ENCODE results near the gene PLPPR5.

Gene PLPPR5

GRCh38 chr1:98923667-98924066, 81.0 kb downstream of the PLPPR5 start:
- Histone ChIP-seq H3K36me3 (ENCODE audit: control insufficient read depth in 2 of 2, insufficient read depth in 1 of 2, low read length in 2 of 2) (no peaks in the 10 kb centered on the region), H3K4me3 (ENCODE audit: low read depth, low read length) (no peak overlapping the region), H3K4me1 (ENCODE audit: control insufficient read depth, insufficient read depth, low read length) (no peaks in the 10 kb centered on the region), H3K27ac (ENCODE audit: extremely low read depth, low read depth, low read length) (no peak overlapping the region), H3K9me3 (ENCODE audit: control insufficient read depth, insufficient read depth, low read depth, low read length) (no peaks in the 10 kb centered on the region)
- ChIA-PET POLR2A (no interaction called here), CTCF (no interaction called here)
- TF ChIP-seq ZNF660 (tag by site-specific recombination; IDR thresholded peaks at IDR 0.05) (no peak), ZNF518A (tag by site-specific recombination; conservative IDR thresholded peaks at IDR 0.05; ENCODE audit: low read depth) (no peak), ZNF596 (tag by site-specific recombination; IDR thresholded peaks at IDR 0.05) (no peak), ZNF26 (tag by site-specific recombination; IDR thresholded peaks at IDR 0.05) (no peak), ZNF626 (tag by site-specific recombination; IDR thresholded peaks at IDR 0.05) (no peak), ZSCAN30 (tag by site-specific recombination; IDR thresholded peaks at IDR 0.05) (no peak), ZNF391 (tag by site-specific recombination; IDR thresholded peaks at IDR 0.05; ENCODE audit: borderline replicate concordance, low read depth) (no peak), ZBTB6 (tag by site-specific recombination; IDR thresholded peaks at IDR 0.05) (no peak), ZNF37A (tag by site-specific recombination; IDR thresholded peaks at IDR 0.05) (no peak), ZNF214 (tag by site-specific recombination; IDR thresholded peaks at IDR 0.05; ENCODE audit: borderline replicate concordance) (no peak), ZBTB10 (tag by site-specific recombination; IDR thresholded peaks at IDR 0.05) (no peak), KLF9 (tag by site-specific recombination; IDR thresholded peaks at IDR 0.05; ENCODE audit: low read depth) (no peak), ZNF10 (tag by site-specific recombination; IDR thresholded peaks at IDR 0.05) (no peak), ZNF221 (tag by site-specific recombination; IDR thresholded peaks at IDR 0.05; ENCODE audit: borderline replicate concordance) (no peak), ZNF747 (tag by site-specific recombination; IDR thresholded peaks at IDR 0.05) (no peak), ZNF560 (tag by site-specific recombination; IDR thresholded peaks at IDR 0.05; ENCODE audit: borderline replicate concordance) (no peak), ZNF114 (tag by site-specific recombination; IDR thresholded peaks at IDR 0.05) (no peak), ZNF211 (tag by site-specific recombination; IDR thresholded peaks at IDR 0.05; ENCODE audit: low read depth) (no peak)
- TF ChIP-seq, protein P1, sequence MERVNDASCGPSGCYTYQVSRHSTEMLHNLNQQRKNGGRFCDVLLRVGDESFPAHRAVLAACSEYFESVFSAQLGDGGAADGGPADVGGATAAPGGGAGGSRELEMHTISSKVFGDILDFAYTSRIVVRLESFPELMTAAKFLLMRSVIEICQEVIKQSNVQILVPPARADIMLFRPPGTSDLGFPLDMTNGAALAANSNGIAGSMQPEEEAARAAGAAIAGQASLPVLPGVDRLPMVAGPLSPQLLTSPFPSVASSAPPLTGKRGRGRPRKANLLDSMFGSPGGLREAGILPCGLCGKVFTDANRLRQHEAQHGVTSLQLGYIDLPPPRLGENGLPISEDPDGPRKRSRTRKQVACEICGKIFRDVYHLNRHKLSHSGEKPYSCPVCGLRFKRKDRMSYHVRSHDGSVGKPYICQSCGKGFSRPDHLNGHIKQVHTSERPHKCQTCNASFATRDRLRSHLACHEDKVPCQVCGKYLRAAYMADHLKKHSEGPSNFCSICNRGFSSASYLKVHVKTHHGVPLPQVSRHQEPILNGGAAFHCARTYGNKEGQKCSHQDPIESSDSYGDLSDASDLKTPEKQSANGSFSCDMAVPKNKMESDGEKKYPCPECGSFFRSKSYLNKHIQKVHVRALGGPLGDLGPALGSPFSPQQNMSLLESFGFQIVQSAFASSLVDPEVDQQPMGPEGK (tag by site-specific recombination; IDR thresholded peaks at IDR 0.05), result no peak
- TF ChIP-seq, protein P2, sequence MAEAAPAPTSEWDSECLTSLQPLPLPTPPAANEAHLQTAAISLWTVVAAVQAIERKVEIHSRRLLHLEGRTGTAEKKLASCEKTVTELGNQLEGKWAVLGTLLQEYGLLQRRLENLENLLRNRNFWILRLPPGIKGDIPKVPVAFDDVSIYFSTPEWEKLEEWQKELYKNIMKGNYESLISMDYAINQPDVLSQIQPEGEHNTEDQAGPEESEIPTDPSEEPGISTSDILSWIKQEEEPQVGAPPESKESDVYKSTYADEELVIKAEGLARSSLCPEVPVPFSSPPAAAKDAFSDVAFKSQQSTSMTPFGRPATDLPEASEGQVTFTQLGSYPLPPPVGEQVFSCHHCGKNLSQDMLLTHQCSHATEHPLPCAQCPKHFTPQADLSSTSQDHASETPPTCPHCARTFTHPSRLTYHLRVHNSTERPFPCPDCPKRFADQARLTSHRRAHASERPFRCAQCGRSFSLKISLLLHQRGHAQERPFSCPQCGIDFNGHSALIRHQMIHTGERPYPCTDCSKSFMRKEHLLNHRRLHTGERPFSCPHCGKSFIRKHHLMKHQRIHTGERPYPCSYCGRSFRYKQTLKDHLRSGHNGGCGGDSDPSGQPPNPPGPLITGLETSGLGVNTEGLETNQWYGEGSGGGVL (tag by site-specific recombination; IDR thresholded peaks at IDR 0.05), result no peak

All from HEK293 (cell line).